H1 (cell line): ENCODE measurements around the gene WDR75. TPM values are rescaled to one million over a fixed set of nuclear protein-coding genes. Genes with fewer than 3 reads are reported as not detected.

ENCODE experiments used
- GABPA ChIP-seq: IDR thresholded peaks from 2 replicates; pipeline ENCODE4 v1.6.1; 2011; ENCODE audit warnings: mild to moderate bottlenecking, low read length, moderate library complexity, borderline replicate concordance; ENCODE audit not compliant: insufficient read depth
- JUND ChIP-seq: IDR thresholded peaks from 2 replicates; pipeline ENCODE4 v1.6.1; 2011; ENCODE audit warnings: mild to moderate bottlenecking, improper control_type of control experiment, low read length
- POLR2AphosphoS5 ChIP-seq: IDR thresholded peaks from 2 replicates; pipeline ENCODE4 v1.6.1; 2011; ENCODE audit warnings: low read depth, low read length
- RBBP5 ChIP-seq: IDR thresholded peaks from 2 replicates; pipeline ENCODE4 v1.7.1; 2012; ENCODE audit warnings: low read depth, mild to moderate bottlenecking, inconsistent platforms, low read length, moderate library complexity, borderline replicate concordance
- polyA plus RNA-seq, 7 experiments: library from polyadenylated mRNA; depleted of rRNA in 3 of 7; stranded (reverse) in 5 of 7; unstranded in 2 of 7; fragments of >200 nt in 5 of 7; fragments of 200-250 nt in 2 of 7; gene quantifications; 1 replicate in 5 of 7; 2 replicates in 1 of 7; 4 replicates in 1 of 7; pipeline versions ENCODE4 v1.2.1 to v1.2.3, GENCODE V29; 2011 to 2013; ENCODE audit warnings: missing spikeins in 2 of 7, mixed read lengths in 2 of 7
- total RNA-seq: library from RNA; stranded (reverse); fragmentation: NEBNext Ultra II Directional; extraction: Animal tissue kit (Norgen Biotek cat#: 25700); gene quantifications from 2 replicates; pipeline ENCODE4 v1.2.1, GENCODE V29; 2021

Gene WDR75
- total and polyA plus RNA-seq, 2 of the 8 experiments (the other 6 are each of a cell fraction or from before 2014, with no cell fraction given): 26.9 to 77.1 TPM

DNA sequence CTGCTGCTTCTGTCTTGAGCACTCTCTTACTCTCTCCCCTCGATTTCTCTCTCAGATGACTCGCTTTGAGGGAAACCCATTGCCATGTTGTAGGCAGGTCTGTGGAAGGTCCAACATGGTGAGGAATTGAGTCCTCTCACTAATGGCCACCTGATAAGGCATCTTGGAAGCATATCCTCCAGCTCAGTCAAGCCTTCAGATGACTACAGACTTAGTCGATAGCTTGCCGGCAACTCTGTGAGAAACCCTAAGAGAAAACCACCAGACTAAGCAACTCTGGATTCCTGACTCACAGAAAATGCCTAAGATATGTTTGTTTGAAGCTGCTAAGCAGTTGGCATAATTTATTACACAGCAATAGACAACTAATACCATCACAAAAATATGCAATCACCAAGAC lies 51.2 kb downstream of the WDR75 start (continued):
- TF ChIP-seq RBBP5: no peak
- no peak for TF ChIP-seq GABPA
- TF ChIP-seq POLR2AphosphoS5: no peak
- TF ChIP-seq JUND: no peak
